MM.1S (cell line): Measurements from ENCODE around the gene CELF2.

Experiments used
- EZH2 ChIP-seq: fragments of 300-600 bp; sonication (generic); optimal IDR thresholded peaks from 2 replicates; pipeline ENCODE3; 2017; ENCODE audit warnings: low read depth, mild to moderate bottlenecking, antibody characterized with exemption, low read length, mixed read lengths
- TF ChIP-seq, protein P1 (sequence below): fragments of 300-600 bp; sonication (generic); IDR thresholded peaks from 2 replicates; pipeline ENCODE4 v1.5.1; 2016; ENCODE audit warnings: antibody characterized with exemption, low read length, mixed read lengths

DNA sequence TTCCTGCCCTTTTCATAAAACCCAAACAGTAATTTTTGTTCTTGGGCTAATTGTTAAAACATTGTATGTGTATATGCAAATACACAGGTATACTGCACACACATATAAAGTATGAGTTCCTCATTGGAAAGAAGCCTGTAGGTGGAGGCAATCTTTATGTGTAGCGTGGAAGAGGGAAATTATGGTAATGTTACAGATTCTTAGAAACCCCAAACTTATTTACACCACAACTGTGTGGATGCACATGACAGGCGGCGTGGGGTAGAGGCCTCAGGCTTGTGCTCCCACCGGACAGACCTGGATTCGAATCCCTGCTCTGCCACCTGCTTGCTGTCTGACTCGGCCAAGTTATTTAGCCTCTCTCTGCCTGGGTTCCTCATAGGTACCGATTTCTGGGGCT lies 223.0 kb downstream of the CELF2 start:
- TF ChIP-seq EZH2, result no peak
- TF ChIP-seq, protein P1, sequence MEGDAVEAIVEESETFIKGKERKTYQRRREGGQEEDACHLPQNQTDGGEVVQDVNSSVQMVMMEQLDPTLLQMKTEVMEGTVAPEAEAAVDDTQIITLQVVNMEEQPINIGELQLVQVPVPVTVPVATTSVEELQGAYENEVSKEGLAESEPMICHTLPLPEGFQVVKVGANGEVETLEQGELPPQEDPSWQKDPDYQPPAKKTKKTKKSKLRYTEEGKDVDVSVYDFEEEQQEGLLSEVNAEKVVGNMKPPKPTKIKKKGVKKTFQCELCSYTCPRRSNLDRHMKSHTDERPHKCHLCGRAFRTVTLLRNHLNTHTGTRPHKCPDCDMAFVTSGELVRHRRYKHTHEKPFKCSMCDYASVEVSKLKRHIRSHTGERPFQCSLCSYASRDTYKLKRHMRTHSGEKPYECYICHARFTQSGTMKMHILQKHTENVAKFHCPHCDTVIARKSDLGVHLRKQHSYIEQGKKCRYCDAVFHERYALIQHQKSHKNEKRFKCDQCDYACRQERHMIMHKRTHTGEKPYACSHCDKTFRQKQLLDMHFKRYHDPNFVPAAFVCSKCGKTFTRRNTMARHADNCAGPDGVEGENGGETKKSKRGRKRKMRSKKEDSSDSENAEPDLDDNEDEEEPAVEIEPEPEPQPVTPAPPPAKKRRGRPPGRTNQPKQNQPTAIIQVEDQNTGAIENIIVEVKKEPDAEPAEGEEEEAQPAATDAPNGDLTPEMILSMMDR, result no peak
